ENCODE measurements around the gene ATAD3B. TPM values are rescaled to one million over a fixed set of nuclear protein-coding genes. Genes with fewer than 3 reads are reported as not detected.
A peak's percentile ranks its signal among the peaks of the same experiment; 100 is the strongest.
"Not testable (repeated sequence)": the region's sequence is repeated elsewhere in the genome, so short reads cannot be mapped to it uniquely, and the experiment has no call there.

Gene ATAD3B
- total and polyA plus RNA-seq, 10 of the 15 experiments (the other 5 are each of a cell fraction or from before 2014, with no cell fraction given) = 0.03 to 38.8 (median 23.8) TPM

- TF ChIP-seq E4F1 (IDR thresholded peaks at IDR 0.05; ENCODE audit: borderline replicate concordance, partially characterized antibody) (no peak), EED (IDR thresholded peaks at IDR 0.05; ENCODE audit: low read depth) (no peak), IKZF2 (IDR thresholded peaks at IDR 0.05) (no peak), BHLHE40 (IDR thresholded peaks at IDR 0.05; ENCODE audit: borderline replicate concordance in 1 of 2, low read depth in 2 of 2, low read length in 1 of 2) (no peak), TCF7 (IDR thresholded peaks at IDR 0.05; ENCODE audit: borderline replicate concordance) (no peak), HCFC1 (IDR thresholded peaks at IDR 0.05; ENCODE audit: low read length) (no peak), CREB1 (IDR thresholded peaks at IDR 0.05; ENCODE audit: low read depth) (no peak)
Measured at GRCh38 chr1:1482856-1483255, 11.3 kb downstream of the ATAD3B start (continued).

GRCh38 chr1:1483714-1484113, 12.1 kb downstream of the ATAD3B start:
- no peaks in the 10 kb centered on the region for H3K4me1 ChIP-seq (ENCODE audit: control insufficient read depth, insufficient read depth, low read length)
- RAD21 ChIA-PET (ENCODE audit: unreplicated experiment) = no interaction called here
- no peaks in the 10 kb centered on the region for H3K79me2 ChIP-seq (ENCODE audit: control insufficient read depth, insufficient read depth, low read length)
- WGBS (ENCODE audit: insufficient coverage, insufficient replicate concordance, low lambda C conversion rate, missing lambda C conversion rate) = 100% methylated on average over 16 of the region's 16 CpGs
- no peak overlapping the region for H2AFZ ChIP-seq (ENCODE audit: control insufficient read depth, low read depth, low read length)
- H3K4me3 ChIP-seq = no peak overlapping the region
- H3K9ac ChIP-seq (ENCODE audit: control insufficient read depth, insufficient read depth, low read length) = no peak overlapping the region
- intact Hi-C loops (cut with micrococcal nuclease; ENCODE audit: unreplicated experiment) = no loop called here
- SMC1A ChIA-PET (ENCODE audit: uncharacterized antibody, unreplicated experiment) = no interaction called here
- TSS peak; percentile 54 for BruUV-seq (replicated peaks)
- no peak overlapping the region for H3K4me2 ChIP-seq (ENCODE audit: control insufficient read depth, insufficient read depth)
- no peaks in the 10 kb centered on the region for H4K20me1 ChIP-seq (ENCODE audit: control insufficient read depth, insufficient read depth)
- TF ChIP-seq IRF5 (IDR thresholded peaks at IDR 0.05; ENCODE audit: borderline replicate concordance) (no peak), POLR2A (IDR thresholded peaks at IDR 0.05; ENCODE audit: low read depth, low read length) (peak; percentile 32; the same call in 1 of the 2 replicates), RAD21 (IDR thresholded peaks at IDR 0.05; ENCODE audit: insufficient read depth, low read depth, low read length) (no peak), ZSCAN29 (IDR thresholded peaks at IDR 0.05) (no peak), SRF (IDR thresholded peaks at IDR 0.05; ENCODE audit: low read depth in 2 of 2, low read length in 2 of 2) (no peak)
- no peaks in the 10 kb centered on the region for H3K9me3 ChIP-seq (replicated peaks; ENCODE audit: control insufficient read depth, insufficient read depth, low read length)
- POLR2A ChIA-PET = interaction anchor here (0.6 kb wide), 1 partner anchor 28 kb away, joined by 5 read pairs; no protein-coding TSS in a partner anchor
- CTCF ChIA-PET = no interaction called here
- FAIRE-seq (no peak), DNase-seq (ENCODE audit: low read depth, low spot score) (no peak), ATAC-seq (no peak)
- in situ Hi-C loops (cut with MboI) = no loop called here
- H3K36me3 ChIP-seq (ENCODE audit: control insufficient read depth in 2 of 2, insufficient read depth in 2 of 2, low read length in 1 of 2) = peaks cover 0 to 25% of the 10 kb centered on the region in 2 experiments; a peak in 3 of 4 replicates
- no peak overlapping the region for H3K27ac ChIP-seq (ENCODE audit: control insufficient read depth, insufficient read depth)
- H3K27me3 ChIP-seq (replicated peaks in 1 of 2; ENCODE audit: control insufficient read depth in 2 of 2, insufficient read depth in 2 of 2, low read length in 1 of 2) = no peaks in the 10 kb centered on the region

GRCh38 chr1:1484976-1485750, 13.6 kb downstream of the ATAD3B start:
- peaks cover 0 to 21% of the 10 kb centered on the region in 2 experiments; a peak in 3 of 4 replicates for H3K36me3 ChIP-seq (ENCODE audit: control insufficient read depth in 2 of 2, insufficient read depth in 2 of 2, low read length in 1 of 2)
- H3K27me3 ChIP-seq (replicated peaks in 1 of 2; ENCODE audit: control insufficient read depth in 2 of 2, insufficient read depth in 2 of 2, low read length in 1 of 2); H4K20me1 ChIP-seq (ENCODE audit: control insufficient read depth, insufficient read depth); RAD21 ChIA-PET (ENCODE audit: unreplicated experiment); SMC1A ChIA-PET (ENCODE audit: uncharacterized antibody, unreplicated experiment); intact Hi-C loops (cut with micrococcal nuclease; ENCODE audit: unreplicated experiment); POLR2A ChIA-PET; H3K79me2 ChIP-seq (ENCODE audit: control insufficient read depth, insufficient read depth, low read length); H2AFZ ChIP-seq (ENCODE audit: control insufficient read depth, low read depth, low read length); CTCF ChIA-PET; DNase-seq (ENCODE audit: low read depth, low spot score); H3K4me1 ChIP-seq (ENCODE audit: control insufficient read depth, insufficient read depth, low read length); H3K27ac ChIP-seq (ENCODE audit: control insufficient read depth, insufficient read depth); H3K4me3 ChIP-seq; BruUV-seq (replicated peaks); H3K9me3 ChIP-seq (replicated peaks; ENCODE audit: control insufficient read depth, insufficient read depth, low read length); FAIRE-seq; ATAC-seq; H3K4me2 ChIP-seq (ENCODE audit: control insufficient read depth, insufficient read depth); in situ Hi-C loops (cut with MboI); H3K9ac ChIP-seq (ENCODE audit: control insufficient read depth, insufficient read depth, low read length): not testable (repeated sequence)
- 96% methylated on average over 34 of the region's 46 CpGs for WGBS (ENCODE audit: insufficient coverage, insufficient replicate concordance, low lambda C conversion rate, missing lambda C conversion rate)
